Iris pigment epithelial cell (primary cell): Measurements from ENCODE around the gene NSD2.
"Not testable (repeated sequence)": the region's sequence is repeated elsewhere in the genome, so short reads cannot be mapped to it uniquely, and the experiment has no call there.

Experiments
- DNase-seq: peaks from one replicate; pipeline ENCODE4 v3.0.0-alpha.2; 2011; ENCODE audit warnings: low read depth

NSD2 gene

GRCh38 chr4:1899149-1900086 is 28.2 kb downstream of the NSD2 start:
- peak; percentile 73 for DNase-seq

GRCh38 chr4:1900087-1900433 is 28.9 kb downstream of the NSD2 start:
- no peak for DNase-seq

GRCh38 chr4:1900624-1901023 is 29.4 kb downstream of the NSD2 start:
- DNase-seq = no peak

GRCh38 chr4:1901127-1901526 is 29.9 kb downstream of the NSD2 start:
- DNase-seq = no peak

GRCh38 chr4:1902243-1902642 is 31.1 kb downstream of the NSD2 start:
- peak; percentile 28 for DNase-seq

GRCh38 chr4:1903035-1903434 is 31.8 kb downstream of the NSD2 start:
- no peak for DNase-seq

GRCh38 chr4:1904042-1904441 is 32.8 kb downstream of the NSD2 start:
- no peak for DNase-seq

GRCh38 chr4:1907848-1908525 is 36.8 kb downstream of the NSD2 start:
- no peak for DNase-seq

GRCh38 chr4:1909696-1910095 is 38.5 kb downstream of the NSD2 start:
- DNase-seq = not testable (repeated sequence)

GRCh38 chr4:1910643-1911042 is 39.5 kb downstream of the NSD2 start:
- DNase-seq = peak; percentile 66

GRCh38 chr4:1911316-1911715 is 40.1 kb downstream of the NSD2 start:
- DNase-seq = not testable (repeated sequence)

GRCh38 chr4:1922821-1923220 is 51.6 kb downstream of the NSD2 start:
- no peak for DNase-seq

- DNase-seq = peak; percentile 27
Observed at GRCh38 chr4:1927675-1928074, 56.5 kb downstream of the NSD2 start.

GRCh38 chr4:1928356-1929239 is 57.4 kb downstream of the NSD2 start:
- DNase-seq = no peak

GRCh38 chr4:1932736-1933135 is 61.5 kb downstream of the NSD2 start:
- no peak for DNase-seq

GRCh38 chr4:1933700-1934099 is 62.5 kb downstream of the NSD2 start:
- no peak for DNase-seq

GRCh38 chr4:1937550-1937949 is 66.4 kb downstream of the NSD2 start:
- DNase-seq = no peak

- DNase-seq = no peak
Observed at GRCh38 chr4:1938027-1938426, 66.8 kb downstream of the NSD2 start.

GRCh38 chr4:1939664-1940509 is 68.7 kb downstream of the NSD2 start:
- peak; percentile 95 for DNase-seq

GRCh38 chr4:1940566-1940965 is 69.4 kb downstream of the NSD2 start:
- DNase-seq = no peak

- DNase-seq = no peak
Observed at GRCh38 chr4:1943928-1944327, 72.7 kb downstream of the NSD2 start.
